Measurements from ENCODE around the gene AGR3.
"Not testable (repeated sequence)": the region's sequence is repeated elsewhere in the genome, so short reads cannot be mapped to it uniquely, and the experiment has no call there.

The AGR3 gene

GRCh38 chr7:16891874-16892643 lies 10.3 kb upstream of the AGR3 start:
- H3K36me3 ChIP-seq (ENCODE audit: control insufficient read depth, insufficient read depth, low read length) = no peaks in the 10 kb centered on the region
- no peaks in the 10 kb centered on the region for H3K9me3 ChIP-seq (ENCODE audit: control insufficient read depth, low read length)
- no peak overlapping the region for H3K4me3 ChIP-seq (ENCODE audit: extremely low read depth, insufficient read depth, low read length, poor library complexity, severe bottlenecking)
- 86 to 100% methylated on average over 1 of the region's 1 CpG for WGBS, 2 experiments (ENCODE audit: insufficient coverage in 2 of 2)
- no peak overlapping the region for H3K27ac ChIP-seq (ENCODE audit: low read depth, low read length, severe bottlenecking)
- no peaks in the 10 kb centered on the region for H3K4me1 ChIP-seq (ENCODE audit: control insufficient read depth, insufficient read depth, low read length, poor library complexity, severe bottlenecking)

GRCh38 chr7:16891338-16891737 lies 9.6 kb upstream of the AGR3 start:
- H3K36me3 ChIP-seq (ENCODE audit: control insufficient read depth, insufficient read depth, low read length) = no peaks in the 10 kb centered on the region
- 83% methylated on average over 1 of the region's 2 CpGs; no CpG with 5 or more reads in 1 of the 2 experiments for WGBS, 2 experiments (ENCODE audit: insufficient coverage in 2 of 2)
- no peaks in the 10 kb centered on the region for H3K9me3 ChIP-seq (ENCODE audit: control insufficient read depth, low read length)
- H3K4me1 ChIP-seq (ENCODE audit: control insufficient read depth, insufficient read depth, low read length, poor library complexity, severe bottlenecking) = no peaks in the 10 kb centered on the region
- H3K27ac ChIP-seq (ENCODE audit: low read depth, low read length, severe bottlenecking) = no peak overlapping the region
- H3K4me3 ChIP-seq (ENCODE audit: extremely low read depth, insufficient read depth, low read length, poor library complexity, severe bottlenecking) = no peak overlapping the region

GRCh38 chr7:16889851-16890415 lies 8.2 kb upstream of the AGR3 start:
- no peak overlapping the region for H3K27ac ChIP-seq (ENCODE audit: low read depth, low read length, severe bottlenecking)
- no peak overlapping the region for H3K4me3 ChIP-seq (ENCODE audit: extremely low read depth, insufficient read depth, low read length, poor library complexity, severe bottlenecking)
- no peaks in the 10 kb centered on the region for H3K9me3 ChIP-seq (ENCODE audit: control insufficient read depth, low read length)
- no CpG with 5 or more reads among the region's 1 CpG for WGBS, 2 experiments (ENCODE audit: insufficient coverage in 2 of 2)
- no peaks in the 10 kb centered on the region for H3K36me3 ChIP-seq (ENCODE audit: control insufficient read depth, insufficient read depth, low read length)
- H3K4me1 ChIP-seq (ENCODE audit: control insufficient read depth, insufficient read depth, low read length, poor library complexity, severe bottlenecking) = no peaks in the 10 kb centered on the region

- Histone ChIP-seq H3K27ac (ENCODE audit: low read depth, low read length, severe bottlenecking) (no peak overlapping the region), H3K9me3 (ENCODE audit: control insufficient read depth, low read length) (no peaks in the 10 kb centered on the region), H3K4me3 (ENCODE audit: extremely low read depth, insufficient read depth, low read length, poor library complexity, severe bottlenecking) (no peak overlapping the region), H3K36me3 (ENCODE audit: control insufficient read depth, insufficient read depth, low read length) (no peaks in the 10 kb centered on the region), H3K4me1 (ENCODE audit: control insufficient read depth, insufficient read depth, low read length, poor library complexity, severe bottlenecking) (no peaks in the 10 kb centered on the region)
- WGBS, 2 experiments (ENCODE audit: insufficient coverage in 2 of 2) = 80 to 86% methylated on average over 1 to 2 of the region's 5 CpGs
Observed at GRCh38 chr7:16889305-16889704, 7.5 kb upstream of the AGR3 start.

- Histone ChIP-seq H3K4me1 (ENCODE audit: control insufficient read depth, insufficient read depth, low read length, poor library complexity, severe bottlenecking) (no peaks in the 10 kb centered on the region), H3K27ac (ENCODE audit: low read depth, low read length, severe bottlenecking) (no peak overlapping the region), H3K9me3 (ENCODE audit: control insufficient read depth, low read length) (no peaks in the 10 kb centered on the region), H3K36me3 (ENCODE audit: control insufficient read depth, insufficient read depth, low read length) (no peaks in the 10 kb centered on the region), H3K4me3 (ENCODE audit: extremely low read depth, insufficient read depth, low read length, poor library complexity, severe bottlenecking) (no peak overlapping the region)
- no CpG with 5 or more reads among the region's 2 CpGs for WGBS, 2 experiments (ENCODE audit: insufficient coverage in 2 of 2)
Observed at GRCh38 chr7:16883918-16884317, 2.1 kb upstream of the AGR3 start.

GRCh38 chr7:16880554-16880953 lies 1.2 kb downstream of the AGR3 start:
- Histone ChIP-seq H3K9me3 (ENCODE audit: control insufficient read depth, low read length) (no peaks in the 10 kb centered on the region), H3K36me3 (ENCODE audit: control insufficient read depth, insufficient read depth, low read length) (no peaks in the 10 kb centered on the region), H3K4me3 (ENCODE audit: extremely low read depth, insufficient read depth, low read length, poor library complexity, severe bottlenecking) (no peak overlapping the region), H3K4me1 (ENCODE audit: control insufficient read depth, insufficient read depth, low read length, poor library complexity, severe bottlenecking) (no peaks in the 10 kb centered on the region), H3K27ac (ENCODE audit: low read depth, low read length, severe bottlenecking) (no peak overlapping the region)
- WGBS, 2 experiments (ENCODE audit: insufficient coverage in 2 of 2) = 88 to 100% methylated on average over 1 of the region's 1 CpG

GRCh38 chr7:16879181-16879580 lies 2.6 kb downstream of the AGR3 start:
- no peaks in the 10 kb centered on the region for H3K4me1 ChIP-seq (ENCODE audit: control insufficient read depth, insufficient read depth, low read length, poor library complexity, severe bottlenecking)
- no peak overlapping the region for H3K27ac ChIP-seq (ENCODE audit: low read depth, low read length, severe bottlenecking)
- H3K36me3 ChIP-seq (ENCODE audit: control insufficient read depth, insufficient read depth, low read length) = no peaks in the 10 kb centered on the region
- WGBS, 2 experiments (ENCODE audit: insufficient coverage in 2 of 2) = 83% methylated on average over 1 of the region's 1 CpG; no CpG with 5 or more reads in 1 of the 2 experiments
- no peaks in the 10 kb centered on the region for H3K9me3 ChIP-seq (ENCODE audit: control insufficient read depth, low read length)
- H3K4me3 ChIP-seq (ENCODE audit: extremely low read depth, insufficient read depth, low read length, poor library complexity, severe bottlenecking) = no peak overlapping the region

- WGBS, 2 experiments (ENCODE audit: insufficient coverage in 2 of 2) = 86% methylated on average over 1 of the region's 1 CpG; no CpG with 5 or more reads in 1 of the 2 experiments
- H3K36me3 ChIP-seq (ENCODE audit: control insufficient read depth, insufficient read depth, low read length) = no peaks in the 10 kb centered on the region
- H3K4me1 ChIP-seq (ENCODE audit: control insufficient read depth, insufficient read depth, low read length, poor library complexity, severe bottlenecking) = no peaks in the 10 kb centered on the region
- no peaks in the 10 kb centered on the region for H3K9me3 ChIP-seq (ENCODE audit: control insufficient read depth, low read length)
- no peak overlapping the region for H3K27ac ChIP-seq (ENCODE audit: low read depth, low read length, severe bottlenecking)
- H3K4me3 ChIP-seq (ENCODE audit: extremely low read depth, insufficient read depth, low read length, poor library complexity, severe bottlenecking) = no peak overlapping the region
Observed at GRCh38 chr7:16875861-16876260, 5.9 kb downstream of the AGR3 start.

- Histone ChIP-seq H3K36me3 (ENCODE audit: control insufficient read depth, insufficient read depth, low read length) (no peaks in the 10 kb centered on the region), H3K9me3 (ENCODE audit: control insufficient read depth, low read length) (no peaks in the 10 kb centered on the region), H3K4me3 (ENCODE audit: extremely low read depth, insufficient read depth, low read length, poor library complexity, severe bottlenecking) (no peak overlapping the region), H3K4me1 (ENCODE audit: control insufficient read depth, insufficient read depth, low read length, poor library complexity, severe bottlenecking) (no peaks in the 10 kb centered on the region), H3K27ac (ENCODE audit: low read depth, low read length, severe bottlenecking) (no peak overlapping the region)
- WGBS, 2 experiments (ENCODE audit: insufficient coverage in 2 of 2) = 0% methylated on average over 1 of the region's 4 CpGs; no CpG with 5 or more reads in 1 of the 2 experiments
Observed at GRCh38 chr7:16874066-16874465, 7.7 kb downstream of the AGR3 start.

- no peak overlapping the region for H3K4me3 ChIP-seq (ENCODE audit: extremely low read depth, insufficient read depth, low read length, poor library complexity, severe bottlenecking)
- H3K27ac ChIP-seq (ENCODE audit: low read depth, low read length, severe bottlenecking) = no peak overlapping the region
- H3K36me3 ChIP-seq (ENCODE audit: control insufficient read depth, insufficient read depth, low read length) = no peaks in the 10 kb centered on the region
- H3K4me1 ChIP-seq (ENCODE audit: control insufficient read depth, insufficient read depth, low read length, poor library complexity, severe bottlenecking) = no peaks in the 10 kb centered on the region
- no peaks in the 10 kb centered on the region for H3K9me3 ChIP-seq (ENCODE audit: control insufficient read depth, low read length)
Observed at GRCh38 chr7:16867328-16867727, 14.5 kb downstream of the AGR3 start.

GRCh38 chr7:16853189-16853588 lies 28.6 kb downstream of the AGR3 start:
- not testable (repeated sequence) for H3K27ac ChIP-seq (ENCODE audit: low read depth, low read length, severe bottlenecking); H3K9me3 ChIP-seq (ENCODE audit: control insufficient read depth, low read length); H3K36me3 ChIP-seq (ENCODE audit: control insufficient read depth, insufficient read depth, low read length); H3K4me1 ChIP-seq (ENCODE audit: control insufficient read depth, insufficient read depth, low read length, poor library complexity, severe bottlenecking); H3K4me3 ChIP-seq (ENCODE audit: extremely low read depth, insufficient read depth, low read length, poor library complexity, severe bottlenecking)
- WGBS, 2 experiments (ENCODE audit: insufficient coverage in 2 of 2) = 92 to 96% methylated on average over 10 to 11 of the region's 11 CpGs

All from mesodermal cell (in vitro differentiated cells).